ENCODE data around the gene REL.

GRCh38 chr2:60960706-60961105 is 79.3 kb downstream of the REL start:
- TF ChIP-seq CTCF (IDR thresholded peaks at IDR 0.05): no peak
- no peak for TF ChIP-seq POLR2A (IDR thresholded peaks at IDR 0.05)
